HG02678 (cell line): ENCODE results near the gene HTRA3.

Experiments used
- ATAC-seq: cut with Tn5 transposase; IDR thresholded peaks from one replicate; pipeline ENCODE4 v1.9.1; 2021; ENCODE audit warnings: mild to moderate bottlenecking, moderate library complexity; ENCODE audit not compliant: unreplicated experiment

HTRA3 gene

GRCh38 chr4:8290701-8290970, 21.1 kb downstream of the HTRA3 start:
- no peak for ATAC-seq

DNA sequence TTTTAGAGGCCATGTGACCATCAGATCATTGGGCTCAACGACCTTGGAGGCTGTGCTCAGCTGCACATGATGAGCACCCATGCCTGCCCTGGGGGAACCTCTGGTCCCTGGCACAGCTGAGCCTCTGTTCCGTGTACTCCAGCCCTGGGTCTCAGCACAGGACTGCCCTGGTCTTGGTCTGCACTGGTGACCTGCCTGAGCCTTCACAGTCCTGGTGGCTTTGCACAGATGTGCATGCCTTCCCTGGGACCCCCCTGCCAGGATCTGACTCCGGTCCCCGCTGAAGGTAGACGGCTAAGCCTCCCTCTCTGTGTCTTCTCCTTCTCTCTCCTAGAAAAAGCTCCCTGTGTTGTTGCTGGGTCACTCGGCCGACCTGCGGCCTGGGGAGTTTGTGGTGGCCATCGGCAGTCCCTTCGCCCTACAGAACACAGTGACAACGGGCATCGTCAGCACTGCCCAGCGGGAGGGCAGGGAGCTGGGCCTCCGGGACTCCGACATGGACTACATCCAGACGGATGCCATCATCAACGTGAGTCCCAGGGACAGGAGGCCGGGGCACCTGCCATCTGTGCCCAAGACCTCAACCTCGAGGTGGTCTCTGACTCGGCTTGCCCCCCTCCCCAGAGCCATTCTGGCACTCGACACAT, 21.6 kb downstream of the HTRA3 start:
- no peak for ATAC-seq

DNA sequence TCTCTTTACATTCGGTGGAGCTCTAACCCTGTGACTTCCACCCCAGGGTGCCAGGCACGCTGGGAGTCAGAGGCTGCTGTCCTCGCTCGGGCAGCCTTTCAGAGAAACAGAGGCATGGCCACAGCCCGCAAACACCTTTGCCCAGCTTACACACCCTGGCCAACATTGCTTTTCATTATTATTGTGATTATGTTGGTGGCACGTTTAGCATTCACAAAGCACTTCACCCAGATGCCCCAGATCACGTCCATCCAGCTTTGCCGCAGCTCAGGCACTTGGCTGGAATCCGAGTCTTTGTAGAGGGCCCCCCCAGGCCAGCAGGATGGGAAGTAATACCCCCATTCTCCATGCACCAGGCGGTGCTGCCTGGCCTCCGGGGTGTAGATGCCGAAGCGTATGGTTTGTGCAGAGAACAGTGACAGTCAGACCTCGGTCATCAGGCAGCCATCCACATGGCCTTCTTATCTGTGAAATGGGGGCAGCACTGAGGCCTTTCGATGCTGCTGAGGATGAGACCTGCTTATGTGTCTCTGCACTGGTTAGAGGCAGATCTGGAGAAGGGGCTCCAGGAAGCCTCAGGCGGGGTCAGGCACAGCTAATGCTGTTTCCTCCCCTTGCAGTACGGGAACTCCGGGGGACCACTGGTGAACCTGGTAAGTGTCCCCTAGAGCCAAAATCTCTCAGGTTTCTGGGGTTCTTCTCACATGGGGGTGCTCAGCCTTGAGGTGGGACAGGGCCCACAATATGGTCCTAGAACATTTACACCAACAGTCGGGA, 22.3 kb downstream of the HTRA3 start:
- no peak for ATAC-seq

DNA sequence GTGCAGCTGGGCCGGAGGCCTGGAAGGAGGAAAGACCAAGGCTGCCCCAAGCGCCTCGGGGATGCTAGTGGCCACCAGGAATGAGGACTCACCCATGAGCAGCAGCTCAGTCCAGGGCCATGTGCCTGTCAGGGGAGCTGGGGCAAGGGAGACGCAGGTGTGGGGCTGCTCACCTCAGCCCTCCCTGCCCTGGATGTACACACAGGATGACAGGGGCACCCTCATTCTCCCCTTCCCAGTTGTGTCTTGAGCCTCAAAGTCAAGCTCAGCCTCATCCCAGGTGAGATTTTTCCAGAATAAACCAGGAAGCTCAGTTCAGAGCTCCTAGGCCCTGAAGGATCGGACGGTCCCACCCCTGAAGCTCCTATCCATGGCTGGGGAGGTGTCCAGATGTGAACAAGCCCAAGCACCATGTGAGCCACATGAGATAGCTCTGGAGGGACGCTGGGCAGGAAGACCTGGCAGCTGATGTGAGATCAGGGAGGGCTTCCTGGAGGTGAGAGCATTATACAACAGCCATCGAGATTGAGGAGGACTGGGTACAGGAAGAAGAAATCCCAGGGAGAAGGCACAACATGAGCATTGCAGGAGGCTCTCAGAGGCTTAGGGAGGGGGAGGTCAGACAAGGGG, 23.0 kb downstream of the HTRA3 start:
- ATAC-seq: no peak

DNA sequence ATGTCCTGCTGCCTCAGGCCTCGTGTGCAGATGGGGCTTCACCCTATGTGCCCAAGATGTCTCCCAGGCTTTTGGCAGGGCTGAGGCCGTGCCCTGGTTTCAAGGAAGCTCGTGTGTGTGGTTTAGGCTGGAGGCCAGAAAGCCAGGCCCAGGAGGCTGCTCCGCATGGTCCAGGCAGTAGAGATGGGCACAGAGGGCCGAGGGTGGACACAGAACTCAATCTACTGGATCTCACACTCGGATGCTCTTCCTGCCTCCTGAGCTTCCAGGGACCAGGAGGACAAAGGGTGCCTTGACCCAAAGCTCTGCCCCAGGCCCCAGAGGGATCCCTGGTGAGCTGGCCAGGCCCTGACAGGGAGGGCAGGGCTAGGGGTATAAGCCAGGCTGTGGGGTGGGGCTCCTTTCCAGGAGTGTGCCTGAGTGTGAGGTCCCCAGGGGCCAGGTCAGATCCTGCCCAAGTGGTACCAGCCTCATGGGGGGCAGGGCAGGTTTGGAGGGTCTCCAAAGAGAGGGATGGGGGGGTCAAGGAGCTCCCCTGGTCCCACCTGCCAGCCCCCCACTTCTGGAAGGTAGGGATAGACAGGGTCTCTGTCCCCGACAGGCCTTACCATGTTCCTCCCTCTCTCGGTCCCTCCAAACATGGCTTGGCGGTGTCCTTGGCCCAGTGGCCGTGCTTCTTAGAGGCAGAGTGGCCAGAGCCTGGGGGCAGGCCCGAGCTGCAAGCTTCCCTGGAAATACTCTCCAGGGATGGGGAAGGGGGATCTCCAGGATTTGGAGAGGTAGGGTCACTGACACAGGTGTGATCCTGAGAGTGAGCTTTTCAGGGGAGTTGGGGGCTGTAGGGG, 23.8 kb downstream of the HTRA3 start:
- ATAC-seq: no peak

- no peak for ATAC-seq
Measured at GRCh38 chr4:8294036-8294435, 24.5 kb downstream of the HTRA3 start.

- ATAC-seq: no peak
Measured at GRCh38 chr4:8294775-8295174, 25.2 kb downstream of the HTRA3 start.

- ATAC-seq: no peak
Measured at GRCh38 chr4:8295471-8295870, 25.9 kb downstream of the HTRA3 start.

- ATAC-seq: no peak
Measured at GRCh38 chr4:8296491-8296890, 26.9 kb downstream of the HTRA3 start.

DNA sequence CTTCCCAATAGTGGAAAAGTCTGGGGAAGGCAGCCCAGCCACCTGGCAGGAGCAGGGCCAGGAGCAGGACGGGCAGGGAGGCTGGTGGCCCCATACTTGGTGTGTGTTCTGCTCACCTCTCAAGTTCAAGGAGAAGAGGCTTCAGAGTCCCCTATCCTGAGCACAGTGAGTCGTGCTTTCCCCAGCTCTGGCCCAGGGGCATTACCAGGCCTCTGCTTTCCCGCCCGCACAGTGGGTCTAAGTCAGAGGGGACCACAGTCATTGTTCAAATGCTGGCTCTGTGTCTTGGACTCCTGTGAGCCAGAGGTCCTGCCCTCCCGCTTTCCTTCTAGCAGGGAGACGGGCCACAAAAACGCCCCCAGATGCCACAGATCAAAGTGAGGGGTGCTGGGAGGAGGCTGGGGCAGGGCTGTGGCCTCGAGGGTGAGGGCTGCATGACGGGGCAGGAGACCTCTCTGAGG, 27.6 kb downstream of the HTRA3 start:
- no peak for ATAC-seq

DNA sequence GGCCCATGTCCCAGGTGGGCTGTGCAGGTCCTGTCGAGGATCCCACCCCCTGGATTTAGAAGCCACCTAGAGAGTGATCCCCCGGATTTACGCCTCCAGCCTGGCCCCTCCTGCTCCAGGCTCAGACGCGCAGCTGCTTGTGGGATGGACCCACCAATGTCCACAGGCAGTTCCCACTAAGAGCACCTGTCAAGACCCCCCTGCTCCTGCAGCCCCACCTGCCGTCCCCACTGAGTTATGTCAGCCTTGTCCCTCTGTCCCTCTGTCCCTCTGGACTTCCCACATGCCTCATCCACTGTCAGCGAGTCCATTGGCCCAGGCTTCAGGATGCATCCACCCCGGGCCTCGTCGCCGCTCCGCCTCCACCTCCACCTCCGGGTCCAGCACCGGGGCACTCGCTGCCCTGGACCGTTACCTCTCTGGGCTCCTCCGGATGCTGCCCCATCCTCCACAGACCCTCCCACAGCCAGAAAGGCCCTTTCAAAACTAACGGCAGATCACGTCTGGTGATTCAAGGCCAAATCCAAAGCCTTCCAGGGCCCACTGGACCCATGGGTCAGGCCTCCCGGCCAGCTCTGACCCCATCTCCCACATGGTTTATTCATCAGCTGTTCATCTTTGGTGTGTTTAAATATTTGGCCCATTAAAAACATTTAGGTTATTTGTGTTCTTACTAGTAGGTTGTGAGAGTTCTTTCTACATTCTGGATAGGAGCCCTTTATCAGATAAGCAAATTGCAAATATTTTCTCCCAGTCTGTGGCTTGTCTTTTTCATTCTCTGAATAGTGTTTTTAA, 28.3 kb downstream of the HTRA3 start:
- ATAC-seq: no peak

DNA sequence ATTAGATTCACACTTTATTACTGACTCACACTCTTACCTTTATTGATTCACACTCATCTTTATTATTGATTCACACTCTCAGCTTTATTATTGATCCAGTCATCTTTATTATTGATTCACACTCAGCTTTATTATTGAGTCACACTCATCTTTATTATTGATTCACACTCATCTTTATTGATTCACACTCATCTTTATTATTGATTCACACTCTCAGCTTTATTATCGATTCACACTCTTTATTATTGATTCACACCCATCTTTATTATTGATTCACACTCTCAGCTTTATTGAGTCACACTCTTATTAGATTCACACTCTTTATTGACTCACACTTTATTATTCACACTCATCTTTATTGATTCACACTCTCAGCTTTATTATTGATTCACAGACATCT, 31.3 kb downstream of the HTRA3 start:
- no peak for ATAC-seq

DNA sequence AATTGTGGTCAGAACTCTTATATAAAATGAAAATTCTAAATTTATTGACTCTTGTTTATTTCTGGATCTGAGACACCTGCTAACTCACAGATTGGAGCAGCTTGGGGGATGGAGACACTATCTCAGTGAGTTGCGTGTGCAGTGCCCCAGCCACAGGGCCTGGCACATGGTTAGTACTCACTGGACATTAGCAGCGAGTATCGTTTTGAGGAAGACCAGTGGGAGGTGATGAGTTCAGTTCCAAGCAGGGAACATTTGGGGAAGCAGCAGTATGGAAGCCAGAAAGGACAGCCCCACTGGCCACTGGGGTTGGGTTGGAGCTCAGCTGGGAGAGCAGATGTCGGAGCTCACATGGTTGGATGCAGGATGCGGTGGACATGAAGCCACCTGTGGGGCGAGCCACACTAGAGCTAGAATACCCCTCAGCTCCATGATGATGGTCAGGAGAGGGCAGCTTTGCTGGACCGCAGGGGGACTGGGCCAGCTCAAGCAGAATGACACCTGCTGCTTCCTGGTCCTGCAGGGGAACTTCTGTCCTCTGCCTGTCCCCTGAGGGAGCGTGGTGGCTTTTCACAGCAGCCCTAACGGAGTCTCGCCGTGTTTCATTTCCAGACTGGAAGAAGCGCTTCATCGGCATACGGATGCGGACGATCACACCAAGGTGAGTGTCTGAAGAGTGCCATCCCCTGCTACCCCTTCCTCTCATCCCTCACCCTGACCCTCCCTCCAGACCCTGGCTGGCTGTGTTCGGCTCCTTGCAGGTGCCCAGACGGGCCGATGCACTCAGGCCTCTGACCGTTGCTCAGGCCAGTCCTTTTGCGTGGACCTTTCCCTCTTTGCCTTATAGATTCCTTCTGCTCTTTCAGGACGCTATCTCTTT, 32.5 kb downstream of the HTRA3 start:
- no peak for ATAC-seq

DNA sequence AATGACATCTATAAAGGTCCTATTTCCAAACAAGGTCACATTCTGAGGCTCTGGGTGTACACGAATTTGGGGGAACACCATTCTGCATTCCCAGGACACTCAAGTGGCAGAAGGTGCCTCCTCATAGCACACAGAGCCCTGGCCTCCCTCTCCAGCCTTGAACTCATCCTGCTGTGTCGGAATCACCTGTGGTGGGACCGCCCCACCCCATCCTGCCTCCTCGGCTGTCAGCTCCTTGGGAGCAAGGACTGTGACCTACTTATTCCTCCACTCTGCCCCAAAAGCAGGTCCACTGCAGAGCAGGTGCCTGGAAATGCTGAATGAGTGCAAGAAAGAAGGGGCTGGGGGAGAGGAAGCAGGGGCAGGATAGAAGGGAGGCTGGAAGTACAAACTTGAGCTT, 33.5 kb downstream of the HTRA3 start:
- no peak for ATAC-seq

GRCh38 chr4:8303485-8304281, 34.1 kb downstream of the HTRA3 start:
- no peak for ATAC-seq

DNA sequence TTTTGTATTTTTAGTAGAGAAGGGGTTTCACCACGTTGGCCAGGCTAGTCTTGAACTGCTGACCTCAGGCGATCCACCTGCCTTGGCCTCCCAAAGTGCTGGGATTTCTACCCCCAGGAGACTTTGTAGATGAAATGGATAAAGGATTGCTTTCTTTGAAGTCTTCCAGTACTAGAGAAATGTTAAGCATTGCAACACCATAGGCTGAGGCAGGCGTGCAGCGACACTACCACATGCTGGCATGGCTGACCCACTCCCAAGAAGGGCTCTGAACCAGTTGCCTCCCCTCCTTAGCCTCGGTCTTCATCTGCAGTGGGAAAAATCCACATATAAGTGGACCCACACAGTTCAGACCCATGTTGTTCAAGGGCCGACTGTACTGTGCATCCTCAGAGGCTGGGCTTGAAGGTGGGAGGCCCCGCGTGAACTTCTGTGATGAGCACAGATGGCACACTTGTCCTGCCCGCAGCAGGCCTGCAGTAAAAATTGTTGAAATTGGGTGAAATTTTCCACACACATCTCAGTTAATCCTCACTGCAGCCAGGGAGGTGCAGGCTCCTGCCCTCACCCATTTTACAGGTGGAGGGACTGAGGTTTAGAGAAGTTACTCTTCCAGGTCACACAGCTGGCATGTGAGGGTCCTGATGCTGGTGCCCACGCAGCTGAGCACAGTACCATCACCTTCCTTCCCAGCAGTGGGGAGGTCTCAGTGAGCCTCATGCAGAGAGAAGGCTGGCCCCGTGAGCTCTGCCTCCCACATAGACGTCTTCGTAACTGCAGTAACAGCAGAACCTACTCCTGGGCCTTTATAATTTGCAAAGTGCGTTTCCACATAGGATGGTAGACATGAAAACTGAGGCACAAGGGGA, 35.5 kb downstream of the HTRA3 start:
- ATAC-seq: no peak

- ATAC-seq: no peak
Measured at GRCh38 chr4:8305851-8306471, 36.4 kb downstream of the HTRA3 start.
